ENCODE results near the gene KIF16B. TPM values are rescaled to one million over a fixed set of nuclear protein-coding genes. Genes with fewer than 3 reads are reported as not detected.

Gene KIF16B
- total RNA-seq, 8 experiments from 2014 or later = 4.5 to 11.7 (median 7.8) TPM

- Histone ChIP-seq H3K4me1 (replicated peaks in 1 of 2) (no peaks in the 10 kb centered on the region), H3K4me3 (no peak overlapping the region), H3K27ac (no peak overlapping the region)
- 82 to 100% (median 93%) methylated on average over 1 to 4 of the region's 4 CpGs; no CpG with 5 or more reads in 5 of the 10 experiments for WGBS, 10 experiments
- no peak for ATAC-seq (replicated peaks in 6 of 8)
- in situ Hi-C loops (cut with MboI; ENCODE audit: low pct_unique_long_range_greater_than_20kb in 2 of 9, low sequenced_read_pairs in 9 of 9, unreplicated experiment in 9 of 9) = no loop called here
Measured at GRCh38 chr20:16385462-16385861, 187.8 kb downstream of the KIF16B start.

- ATAC-seq (replicated peaks in 6 of 8) = no peak
- in situ Hi-C loops (cut with MboI; ENCODE audit: low pct_unique_long_range_greater_than_20kb in 2 of 9, low sequenced_read_pairs in 9 of 9, unreplicated experiment in 9 of 9) = no loop called here
- 71 to 100% (median 100%) methylated on average over 1 to 2 of the region's 2 CpGs for WGBS, 10 experiments
Measured at GRCh38 chr20:16381444-16381843, 191.8 kb downstream of the KIF16B start.

GRCh38 chr20:16378712-16379370 is 194.4 kb downstream of the KIF16B start:
- in situ Hi-C loops (cut with MboI; ENCODE audit: low pct_unique_long_range_greater_than_20kb in 2 of 9, low sequenced_read_pairs in 9 of 9, unreplicated experiment in 9 of 9) = no loop called here
- WGBS, 10 experiments = 58 to 100% (median 94%) methylated on average over 3 to 7 of the region's 7 CpGs; no CpG with 5 or more reads in 1 of the 10 experiments
- Histone ChIP-seq H3K4me1 (replicated peaks in 1 of 2) (no peaks in the 10 kb centered on the region), H3K4me3 (no peak overlapping the region), H3K27ac (no peak overlapping the region)
- peak in 1 of 8 experiments; percentile 57 for ATAC-seq (replicated peaks in 6 of 8)

More at GRCh38 chr20:16381444-16381843, 191.8 kb downstream of the KIF16B start:
- no peaks in the 10 kb centered on the region for H3K4me1 ChIP-seq (replicated peaks in 1 of 2)
- H3K27ac ChIP-seq = no peak overlapping the region
- H3K4me3 ChIP-seq = no peak overlapping the region

GRCh38 chr20:16378122-16378521 is 195.1 kb downstream of the KIF16B start:
- in situ Hi-C loops (cut with MboI; ENCODE audit: low pct_unique_long_range_greater_than_20kb in 2 of 9, low sequenced_read_pairs in 9 of 9, unreplicated experiment in 9 of 9) = no loop called here
- 89 to 100% (median 100%) methylated on average over 1 of the region's 1 CpG; no CpG with 5 or more reads in 2 of the 10 experiments for WGBS, 10 experiments

GRCh38 chr20:16369441-16369840 is 203.8 kb downstream of the KIF16B start:
- Histone ChIP-seq H3K27ac (no peak overlapping the region), H3K4me3 (no peak overlapping the region), H3K4me1 (replicated peaks in 1 of 2) (peaks cover 0 to 8% of the 10 kb centered on the region in 2 donors)
- WGBS, 10 experiments = 43 to 83% (median 67%) methylated on average over 1 of the region's 1 CpG; no CpG with 5 or more reads in 6 of the 10 experiments
- ATAC-seq (replicated peaks in 6 of 8) = no peak
- in situ Hi-C loops (cut with MboI; ENCODE audit: low pct_unique_long_range_greater_than_20kb in 2 of 9, low sequenced_read_pairs in 9 of 9, unreplicated experiment in 9 of 9) = no loop called here

More at GRCh38 chr20:16378122-16378521, 195.1 kb downstream of the KIF16B start:
- no peaks in the 10 kb centered on the region for H3K4me1 ChIP-seq (replicated peaks in 1 of 2)
- no peak overlapping the region for H3K27ac ChIP-seq
- no peak overlapping the region for H3K4me3 ChIP-seq
- no peak for ATAC-seq (replicated peaks in 6 of 8)

GRCh38 chr20:16368645-16369292 is 204.5 kb downstream of the KIF16B start:
- in situ Hi-C loops (cut with MboI; ENCODE audit: low pct_unique_long_range_greater_than_20kb in 2 of 9, low sequenced_read_pairs in 9 of 9, unreplicated experiment in 9 of 9) = no loop called here
- ATAC-seq (replicated peaks in 6 of 8) = no peak
- H3K27ac ChIP-seq = no peak overlapping the region
- no peak overlapping the region for H3K4me3 ChIP-seq
- H3K4me1 ChIP-seq (replicated peaks in 1 of 2) = peaks cover 0 to 13% of the 10 kb centered on the region in 2 donors
- WGBS, 10 experiments = 60 to 100% (median 90%) methylated on average over 1 to 9 of the region's 11 CpGs; no CpG with 5 or more reads in 2 of the 10 experiments

GRCh38 chr20:16367948-16368560 is 205.2 kb downstream of the KIF16B start:
- Histone ChIP-seq H3K4me3 (no peak overlapping the region), H3K27ac (no peak overlapping the region), H3K4me1 (replicated peaks in 1 of 2) (peaks cover 4 to 13% of the 10 kb centered on the region in 2 donors)
- 80 to 100% (median 96%) methylated on average over 1 to 7 of the region's 14 CpGs; no CpG with 5 or more reads in 1 of the 10 experiments for WGBS, 10 experiments
- in situ Hi-C loops (cut with MboI; ENCODE audit: low pct_unique_long_range_greater_than_20kb in 2 of 9, low sequenced_read_pairs in 9 of 9, unreplicated experiment in 9 of 9) = no loop called here
- ATAC-seq (replicated peaks in 6 of 8) = no peak

- in situ Hi-C loops (cut with MboI; ENCODE audit: low pct_unique_long_range_greater_than_20kb in 2 of 9, low sequenced_read_pairs in 9 of 9, unreplicated experiment in 9 of 9) = no loop called here
- Histone ChIP-seq H3K4me3 (no peak overlapping the region), H3K27ac (no peak overlapping the region), H3K4me1 (replicated peaks in 1 of 2) (peaks cover 4 to 13% of the 10 kb centered on the region in 2 donors)
- ATAC-seq (replicated peaks in 6 of 8) = no peak
- WGBS, 10 experiments = 80 to 100% (median 94%) methylated on average over 2 to 5 of the region's 5 CpGs; no CpG with 5 or more reads in 3 of the 10 experiments
Measured at GRCh38 chr20:16366529-16366928, 206.7 kb downstream of the KIF16B start.

DNA sequence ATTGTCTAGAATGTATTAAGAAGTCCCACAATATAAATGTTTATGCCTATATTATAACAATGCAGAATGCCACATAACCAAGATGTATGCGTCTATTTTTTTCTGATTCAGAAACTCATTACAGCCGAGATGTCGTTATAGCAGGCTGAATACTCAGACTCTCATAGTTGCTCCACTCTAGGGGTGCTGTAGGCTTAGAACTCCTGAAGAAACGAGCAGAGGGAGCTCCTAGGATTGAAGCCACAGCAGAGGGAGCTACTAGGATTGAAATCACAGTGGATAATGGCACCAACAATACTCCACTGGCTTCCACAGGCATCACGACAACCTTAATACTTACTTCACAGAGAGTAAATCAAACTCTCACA is 208.9 kb downstream of the KIF16B start:
- in situ Hi-C loops (cut with MboI; ENCODE audit: low pct_unique_long_range_greater_than_20kb in 2 of 9, low sequenced_read_pairs in 9 of 9, unreplicated experiment in 9 of 9) = no loop called here
- no peak overlapping the region for H3K4me3 ChIP-seq
- WGBS, 10 experiments = 28 to 100% (median 80%) methylated on average over 1 to 5 of the region's 5 CpGs; no CpG with 5 or more reads in 3 of the 10 experiments
- ATAC-seq (replicated peaks in 6 of 8) = peak in 6 of 8 experiments; percentile 38 to 63 (median 56)
- no peak overlapping the region for H3K27ac ChIP-seq
- peaks cover 4 to 13% of the 10 kb centered on the region in 2 donors for H3K4me1 ChIP-seq (replicated peaks in 1 of 2)

DNA sequence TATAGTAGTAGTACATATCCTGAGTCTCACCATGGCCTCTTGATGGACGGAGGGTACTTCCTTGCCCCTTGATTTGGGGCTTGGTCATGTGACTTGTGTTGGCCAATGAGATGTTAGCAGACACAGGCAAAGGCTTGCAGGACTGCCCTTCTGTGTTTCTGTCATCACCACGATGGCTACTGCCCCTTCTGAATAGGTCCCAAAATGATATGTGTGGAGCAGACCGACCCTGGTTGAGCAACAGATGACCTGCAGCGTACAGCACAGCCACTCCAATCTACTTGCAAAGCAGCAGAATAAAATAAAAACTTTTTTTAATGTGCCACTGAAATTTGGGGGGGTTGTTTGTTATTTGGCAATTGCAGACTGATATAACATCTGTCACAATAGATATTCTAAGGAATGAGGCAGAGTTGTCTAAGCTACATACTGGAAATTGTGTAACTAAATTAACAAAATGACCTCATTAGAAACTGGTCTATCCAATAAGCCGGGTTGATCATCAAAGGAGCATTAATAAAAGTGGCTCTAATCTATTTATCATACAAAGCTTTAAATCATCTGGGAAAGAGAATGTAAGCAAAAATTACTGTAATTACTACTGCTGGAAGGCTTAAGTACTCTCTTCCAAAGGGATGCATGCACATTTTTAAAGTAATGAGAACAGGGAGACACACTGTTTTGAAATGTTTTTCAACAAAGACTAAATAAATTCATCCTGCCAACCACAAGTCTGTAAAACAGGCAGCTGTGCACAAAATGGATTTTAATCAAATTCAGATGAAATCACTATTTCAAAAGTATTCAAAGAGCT is 209.5 kb downstream of the KIF16B start:
- Histone ChIP-seq H3K4me3 (no peak overlapping the region), H3K4me1 (replicated peaks in 1 of 2) (peaks cover 4 to 13% of the 10 kb centered on the region in 2 donors), H3K27ac (no peak overlapping the region)
- in situ Hi-C loops (cut with MboI; ENCODE audit: low pct_unique_long_range_greater_than_20kb in 2 of 9, low sequenced_read_pairs in 9 of 9, unreplicated experiment in 9 of 9) = no loop called here
- peak in 6 of 8 experiments; percentile 21 to 81 (median 73) for ATAC-seq (replicated peaks in 6 of 8)
- WGBS, 10 experiments = 0 to 95% (median 68%) methylated on average over 1 to 4 of the region's 5 CpGs; no CpG with 5 or more reads in 2 of the 10 experiments

GRCh38 chr20:16362642-16363041 is 210.6 kb downstream of the KIF16B start:
- Histone ChIP-seq H3K4me1 (replicated peaks in 1 of 2) (peaks cover 4 to 13% of the 10 kb centered on the region in 2 donors), H3K27ac (no peak overlapping the region), H3K4me3 (no peak overlapping the region)
- 57 to 100% (median 100%) methylated on average over 1 of the region's 1 CpG; no CpG with 5 or more reads in 3 of the 10 experiments for WGBS, 10 experiments
- in situ Hi-C loops (cut with MboI; ENCODE audit: low pct_unique_long_range_greater_than_20kb in 2 of 9, low sequenced_read_pairs in 9 of 9, unreplicated experiment in 9 of 9) = no loop called here
- no peak for ATAC-seq (replicated peaks in 6 of 8)

DNA sequence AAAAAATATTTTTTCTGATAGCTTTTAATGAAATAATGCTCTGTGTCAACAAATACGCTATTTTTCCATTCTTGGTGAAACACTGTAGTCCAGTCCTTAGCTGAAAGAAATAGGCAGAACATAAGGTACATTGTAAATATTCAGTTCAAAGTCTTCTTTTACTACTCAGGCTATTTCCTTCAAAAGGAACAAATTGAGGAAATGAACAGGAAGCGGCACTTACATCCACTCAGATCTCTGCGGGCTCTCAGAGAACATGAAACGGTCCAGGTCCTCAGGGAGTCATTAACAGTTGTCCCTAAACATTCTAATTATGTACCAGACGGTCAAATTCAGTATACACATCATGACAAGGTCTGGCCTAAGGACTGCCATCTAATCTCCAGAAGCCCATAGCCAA is 212.6 kb downstream of the KIF16B start:
- no peak overlapping the region for H3K27ac ChIP-seq
- ATAC-seq (replicated peaks in 6 of 8) = no peak
- WGBS, 10 experiments = 68 to 100% (median 90%) methylated on average over 1 to 5 of the region's 5 CpGs
- H3K4me1 ChIP-seq (replicated peaks in 1 of 2) = peaks cover 4 to 10% of the 10 kb centered on the region in 2 donors
- H3K4me3 ChIP-seq = no peak overlapping the region
- in situ Hi-C loops (cut with MboI; ENCODE audit: low pct_unique_long_range_greater_than_20kb in 2 of 9, low sequenced_read_pairs in 9 of 9, unreplicated experiment in 9 of 9) = no loop called here
